Measurements from ENCODE around the gene PHYKPL.
A peak's percentile ranks its signal among the peaks of the same experiment; 100 is the strongest.

GRCh38 chr5:178279723-178280438, 47.3 kb upstream of the PHYKPL start:
- peak; percentile 73 for TF ChIP-seq CTCF (IDR thresholded peaks at IDR 0.05)
- no peak for TF ChIP-seq EZH2 (IDR thresholded peaks at IDR 0.05; ENCODE audit: borderline replicate concordance, insufficient read depth, low read depth, low read length, poor library complexity, severe bottlenecking)

Data from B cell (primary cell).